ENCODE results near the gene GSTCD. TPM values are rescaled to one million over a fixed set of nuclear protein-coding genes. Genes with fewer than 3 reads are reported as not detected.

GSTCD gene
- total and polyA plus RNA-seq, 2 of the 4 experiments (the other 2 are of a cell fraction): 5.2 to 20.3 TPM

DNA sequence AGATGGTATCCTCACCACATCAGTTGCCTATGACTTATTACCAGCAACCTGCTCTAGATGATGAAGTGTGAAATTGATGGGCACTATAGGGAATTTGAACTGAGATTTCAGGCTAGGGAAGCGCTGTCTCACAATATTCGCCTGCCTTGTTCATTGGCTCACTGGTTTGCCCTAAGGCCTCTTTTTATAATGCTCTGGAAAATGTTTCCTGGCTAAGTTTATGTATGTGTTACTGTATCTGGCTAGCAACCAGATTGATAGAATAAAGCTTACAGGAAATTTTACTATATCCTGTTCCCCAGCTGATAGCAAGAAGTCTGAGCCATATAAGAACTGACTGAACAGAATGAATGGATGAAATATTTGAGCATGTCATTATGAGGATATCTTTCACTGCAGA is 71.6 kb downstream of the GSTCD start:
- intact Hi-C loops (cut with micrococcal nuclease): no loop called here
- Histone ChIP-seq H4K5ac (ENCODE audit: low read depth, low read length) (no peak overlapping the region), H3K18ac (ENCODE audit: low read depth, low read length) (no peak overlapping the region), H3K56ac (ENCODE audit: extremely low read depth, insufficient read depth, low read length) (0 out of 2 replicates have a peak overlapping the region, but pooled peaks have one; percentile 17), H4K20me1 (ENCODE audit: insufficient read depth, low read length) (no peaks in the 10 kb centered on the region), H3K23ac (ENCODE audit: low read depth, low read length) (no peak overlapping the region), H3K9ac (ENCODE audit: low read depth, low read length) (no peak overlapping the region), H3K4me1 (ENCODE audit: control insufficient read depth, insufficient read depth, low read length) (no peaks in the 10 kb centered on the region), H3K36me3 (ENCODE audit: control insufficient read depth, insufficient read depth, low read length) (no peaks in the 10 kb centered on the region), H3K14ac (replicated peaks; ENCODE audit: low read depth, low read length) (no peak overlapping the region), H3K4me2 (ENCODE audit: low read depth, low read length) (no peak overlapping the region), H2BK20ac (ENCODE audit: low read depth, low read length) (no peak overlapping the region), H2AK5ac (ENCODE audit: low read depth, low read length) (no peak overlapping the region), H3K27ac (ENCODE audit: insufficient read depth, low read length) (no peak overlapping the region), H3K4ac (ENCODE audit: low read depth, low read length) (no peak overlapping the region), H4K8ac (ENCODE audit: low read depth in 2 of 2, low read length in 2 of 2) (no peak overlapping the region), H2AK9ac (replicated peaks; ENCODE audit: low read depth, low read length, poor library complexity) (no peak overlapping the region), H4K91ac (ENCODE audit: insufficient read depth, low read depth, low read length) (no peak overlapping the region), H2BK5ac (ENCODE audit: low read depth, low read length, poor library complexity, severe bottlenecking) (no peak overlapping the region), H2AFZ (replicated peaks; ENCODE audit: low read length, poor library complexity) (no peak overlapping the region), H3K79me1 (ENCODE audit: low read depth in 1 of 2, low read length in 2 of 2) (no peaks in the 10 kb centered on the region), H2BK15ac (ENCODE audit: low read depth, low read length) (no peak overlapping the region), H3K9me1 (ENCODE audit: insufficient read depth, low read length) (no peaks in the 10 kb centered on the region), H3K4me3 (ENCODE audit: insufficient read depth, low read depth, low read length) (no peak overlapping the region), H2BK120ac (ENCODE audit: low read depth, low read length) (no peak overlapping the region), H3K9me3 (ENCODE audit: control insufficient read depth, insufficient read depth, low read length) (no peaks in the 10 kb centered on the region), H3K27me3 (ENCODE audit: control insufficient read depth, insufficient read depth, low read length) (no peaks in the 10 kb centered on the region)
- DNase-seq (no peak), ATAC-seq (ENCODE audit: low read depth) (no peak)
- no CpG with 5 or more reads among the region's 2 CpGs for WGBS, 2 experiments (ENCODE audit: extremely low coverage in 2 of 2, insufficient read length in 1 of 2)
- in situ Hi-C loops (cut with MboI; ENCODE audit: low sequenced_read_pairs): no loop called here
- dilution Hi-C loops (cut with HindIII; ENCODE audit: low sequenced_read_pairs, unreplicated experiment): no loop called here
- no TSS peak for BruUV-seq (replicated peaks)
- POLR2A ChIA-PET (ENCODE audit: unreplicated experiment): no interaction called here
- CTCF ChIA-PET: interaction anchor here (1.2 kb wide), 1 partner anchor 37 kb away, joined by 4 read pairs; no protein-coding TSS in a partner anchor
- no peak for TF ChIP-seq MAFK (IDR thresholded peaks at IDR 0.05; ENCODE audit: low read depth, low read length)
- no peak for TF ChIP-seq BHLHE40 (IDR thresholded peaks at IDR 0.05; ENCODE audit: low read depth, low read length)
- no peak for TF ChIP-seq MAZ (IDR thresholded peaks at IDR 0.05; ENCODE audit: borderline replicate concordance, low read depth, low read length)
- TF ChIP-seq RAD21 (IDR thresholded peaks at IDR 0.05; ENCODE audit: low read length): no peak
- no peak for TF ChIP-seq NFE2L2 (IDR thresholded peaks at IDR 0.05; ENCODE audit: low read depth, low read length)
- TF ChIP-seq CHD1 (IDR thresholded peaks at IDR 0.05; ENCODE audit: low read depth, low read length): no peak
- TF ChIP-seq RCOR1 (IDR thresholded peaks at IDR 0.05; ENCODE audit: insufficient replicate concordance, low read length): no peak

All from IMR-90 (cell line).